ENCODE measurements around the gene ABCC11. TPM values are rescaled to one million over a fixed set of nuclear protein-coding genes. Genes with fewer than 3 reads are reported as not detected.

The ABCC11 gene
- total and polyA plus RNA-seq, 2 of the 13 experiments (the other 11 are each of a cell fraction or from before 2014, with no cell fraction given): 1.0 to 1.4 TPM

DNA sequence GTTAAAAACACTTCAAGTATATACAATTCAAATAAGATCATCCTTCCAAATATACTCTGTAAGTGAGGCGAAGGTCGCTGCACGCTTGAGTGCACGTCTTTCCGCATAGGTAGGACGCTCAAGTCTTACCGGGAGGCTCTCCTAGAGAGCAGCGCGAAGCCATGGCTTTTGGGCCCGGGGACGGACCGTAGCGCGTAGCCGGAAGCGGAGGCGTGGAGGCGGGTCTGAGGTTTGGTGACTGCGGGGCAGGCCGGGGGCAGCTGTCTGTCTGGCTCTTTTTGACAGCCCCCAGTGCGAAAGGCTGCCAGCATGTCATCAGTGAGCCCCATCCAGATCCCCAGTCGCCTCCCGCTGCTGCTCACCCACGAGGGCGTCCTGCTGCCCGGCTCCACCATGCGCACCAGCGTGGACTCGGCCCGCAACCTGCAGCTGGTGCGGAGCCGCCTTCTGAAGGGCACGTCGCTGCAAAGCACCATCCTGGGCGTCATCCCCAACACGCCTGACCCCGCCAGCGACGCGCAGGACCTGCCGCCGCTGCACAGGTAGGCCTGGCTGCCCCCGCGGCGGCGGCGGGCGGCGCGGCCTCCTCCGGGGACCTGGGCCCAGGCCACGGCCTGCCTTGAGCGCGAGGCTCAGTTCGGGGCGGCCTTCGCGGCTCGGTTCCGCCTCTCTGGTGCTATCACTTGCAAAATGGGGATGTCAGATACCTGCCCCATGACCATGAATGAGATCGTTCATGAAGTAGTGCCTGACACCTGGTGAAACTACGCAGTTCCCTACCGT lies 3.1 kb downstream of the ABCC11 start, which contains the start of gene LONP2 (continued):
- peak; percentile 51 for TF ChIP-seq MNT (IDR thresholded peaks at IDR 0.05)
- no peak for TF ChIP-seq ZNF207 (IDR thresholded peaks at IDR 0.05; ENCODE audit: borderline replicate concordance)
- TF ChIP-seq ZNF674 (CRISPR knock-in tag; IDR thresholded peaks at IDR 0.05; ENCODE audit: low read depth): peak; percentile 92; the same call in 1 of the 2 replicates
- peak; percentile 88 for TF ChIP-seq MEIS2 (CRISPR knock-in tag; IDR thresholded peaks at IDR 0.05)
- TF ChIP-seq ETV5 (CRISPR knock-in tag; IDR thresholded peaks at IDR 0.05; ENCODE audit: borderline replicate concordance): peak; percentile 97
- peak; percentile 70 for TF ChIP-seq HNF1A (IDR thresholded peaks at IDR 0.05; ENCODE audit: low read depth)
- TF ChIP-seq HNF1A (CRISPR knock-in tag; IDR thresholded peaks at IDR 0.05; ENCODE audit: borderline replicate concordance): peak; percentile 62; the same call in 1 of the 2 replicates
- TF ChIP-seq PCBP2 (optimal IDR thresholded peaks at IDR 0.05; ENCODE audit: low read depth, low read length, poor library complexity, severe bottlenecking): no peak
- no peak for TF ChIP-seq MBNL3 (CRISPR knock-in tag; conservative IDR thresholded peaks at IDR 0.05)
- no peak for TF ChIP-seq ZNF570 (CRISPR knock-in tag; IDR thresholded peaks at IDR 0.05; ENCODE audit: borderline replicate concordance)
- 0 out of 2 replicates have a peak, but pooled peaks have one; percentile 84 for TF ChIP-seq PREB (CRISPR knock-in tag; IDR thresholded peaks at IDR 0.05)
- peak; percentile 85 for TF ChIP-seq GABPA (IDR thresholded peaks at IDR 0.05; ENCODE audit: low read depth, low read length)
- TF ChIP-seq GABPA (CRISPR knock-in tag; IDR thresholded peaks at IDR 0.05; ENCODE audit: low read depth): peak; percentile 96
- TF ChIP-seq KLF12 (CRISPR knock-in tag; IDR thresholded peaks at IDR 0.05; ENCODE audit: borderline replicate concordance): peak; percentile 76; the same call in 1 of the 2 replicates
- TF ChIP-seq ZNF75D (CRISPR knock-in tag; IDR thresholded peaks at IDR 0.05; ENCODE audit: borderline replicate concordance): no peak
- peak; percentile 83 for TF ChIP-seq TEAD3 (CRISPR knock-in tag; optimal IDR thresholded peaks at IDR 0.05; ENCODE audit: borderline replicate concordance)
- TF ChIP-seq FOXJ3 (CRISPR knock-in tag; IDR thresholded peaks at IDR 0.05; ENCODE audit: borderline replicate concordance): peak; percentile 18; the same call in 1 of the 2 replicates
- TF ChIP-seq ZNF569 (CRISPR knock-in tag; IDR thresholded peaks at IDR 0.05; ENCODE audit: borderline replicate concordance): no peak
- TF ChIP-seq SIN3A (IDR thresholded peaks at IDR 0.05; ENCODE audit: borderline replicate concordance, low read depth, low read length): peak; percentile 81
- TF ChIP-seq ZNF484 (CRISPR knock-in tag; IDR thresholded peaks at IDR 0.05; ENCODE audit: borderline replicate concordance, low read depth): no peak
- no peak; the same call in 1 of the 2 replicates for TF ChIP-seq MED13 (CRISPR knock-in tag; IDR thresholded peaks at IDR 0.05)
- no peak for TF ChIP-seq MIER2 (CRISPR knock-in tag; IDR thresholded peaks at IDR 0.05)

Data from HepG2 (cell line).